ENCODE measurements around the gene ADAMTS6. TPM values are rescaled to one million over a fixed set of nuclear protein-coding genes. Genes with fewer than 3 reads are reported as not detected.

Gene ADAMTS6
- polyA plus RNA-seq, 3 donors = 0.01 TPM; not detected in 2

GRCh38 chr5:65213921-65214525 is 267.7 kb downstream of the ADAMTS6 start:
- no peaks in the 10 kb centered on the region for H3K27me3 ChIP-seq (ENCODE audit: control insufficient read depth in 2 of 2, insufficient read depth in 2 of 2, low read length in 2 of 2)
- H3K9ac ChIP-seq (ENCODE audit: insufficient read depth, low read length, poor library complexity, severe bottlenecking) = no peak overlapping the region
- no peaks in the 10 kb centered on the region for H3K36me3 ChIP-seq (replicated peaks in 1 of 2; ENCODE audit: control insufficient read depth in 1 of 2, insufficient read depth in 2 of 2, low read length in 2 of 2)
- intact Hi-C loops (cut with micrococcal nuclease) = no loop called here
- no peaks in the 10 kb centered on the region for H3K79me2 ChIP-seq (ENCODE audit: insufficient read depth, low read length)
- TF ChIP-seq CTCF (IDR thresholded peaks at IDR 0.05) = peak; percentile 9
- H3K9me3 ChIP-seq (replicated peaks in 1 of 2; ENCODE audit: control insufficient read depth in 1 of 2, insufficient read depth in 1 of 2, low read length in 2 of 2) = no peaks in the 10 kb centered on the region
- no peak overlapping the region for H3K27ac ChIP-seq (ENCODE audit: low read depth in 1 of 2, low read length in 2 of 2)
- Mint-ChIP-seq H3K27ac (peak overlapping the region in 2 of 7 donors; percentile 38 to 60), H3K27me3 (ENCODE audit: low read depth in 3 of 3) (peaks cover 0 to 4% (median 0%) of the 10 kb centered on the region in 3 donors), H3K36me3 (no peaks in the 10 kb centered on the region), H3K4me1 (no peaks in the 10 kb centered on the region), H3K9me3 (peaks cover 0 to 3% (median 0%) of the 10 kb centered on the region in 7 donors), H3K4me3 (no peak overlapping the region)
- WGBS (ENCODE audit: insufficient coverage) = 100% methylated on average over 1 of the region's 6 CpGs
- H4K20me1 ChIP-seq (ENCODE audit: insufficient read depth, low read length) = no peaks in the 10 kb centered on the region
- H3K4me3 ChIP-seq (replicated peaks in 1 of 3; ENCODE audit: low read depth in 2 of 3, low read length in 3 of 3) = no peak overlapping the region
- no peak overlapping the region for H2AFZ ChIP-seq (ENCODE audit: insufficient read depth, low read depth, low read length, poor library complexity, severe bottlenecking)
- no peaks in the 10 kb centered on the region for H3K4me1 ChIP-seq (ENCODE audit: control insufficient read depth in 1 of 2, insufficient read depth in 2 of 2, low read length in 2 of 2)
- DNase-seq = no peak
- H3K4me2 ChIP-seq (replicated peaks; ENCODE audit: extremely low read depth, low read length, poor library complexity, severe bottlenecking) = no peak overlapping the region

GRCh38 chr5:65209341-65209740 is 272.4 kb downstream of the ADAMTS6 start:
- Mint-ChIP-seq H3K4me1 (no peaks in the 10 kb centered on the region), H3K27me3 (ENCODE audit: low read depth in 3 of 3) (peaks cover 0 to 4% (median 0%) of the 10 kb centered on the region in 3 donors), H3K4me3 (no peak overlapping the region), H3K9me3 (peaks cover 0 to 3% (median 0%) of the 10 kb centered on the region in 7 donors), H3K27ac (no peak overlapping the region), H3K36me3 (no peaks in the 10 kb centered on the region)
- Histone ChIP-seq H3K27me3 (ENCODE audit: control insufficient read depth in 2 of 2, insufficient read depth in 2 of 2, low read length in 2 of 2) (no peaks in the 10 kb centered on the region), H3K4me2 (replicated peaks; ENCODE audit: extremely low read depth, low read length, poor library complexity, severe bottlenecking) (no peak overlapping the region), H3K9me3 (replicated peaks in 1 of 2; ENCODE audit: control insufficient read depth in 1 of 2, insufficient read depth in 1 of 2, low read length in 2 of 2) (no peaks in the 10 kb centered on the region), H4K20me1 (ENCODE audit: insufficient read depth, low read length) (no peaks in the 10 kb centered on the region), H3K9ac (ENCODE audit: insufficient read depth, low read length, poor library complexity, severe bottlenecking) (no peak overlapping the region), H2AFZ (ENCODE audit: insufficient read depth, low read depth, low read length, poor library complexity, severe bottlenecking) (no peak overlapping the region), H3K4me3 (replicated peaks in 1 of 3; ENCODE audit: low read depth in 2 of 3, low read length in 3 of 3) (no peak overlapping the region), H3K79me2 (ENCODE audit: insufficient read depth, low read length) (no peaks in the 10 kb centered on the region), H3K4me1 (ENCODE audit: control insufficient read depth in 1 of 2, insufficient read depth in 2 of 2, low read length in 2 of 2) (no peaks in the 10 kb centered on the region), H3K36me3 (replicated peaks in 1 of 2; ENCODE audit: control insufficient read depth in 1 of 2, insufficient read depth in 2 of 2, low read length in 2 of 2) (no peaks in the 10 kb centered on the region), H3K27ac (ENCODE audit: low read depth in 1 of 2, low read length in 2 of 2) (no peak overlapping the region)
- intact Hi-C loops (cut with micrococcal nuclease) = no loop called here
- no peak for DNase-seq
- no peak for TF ChIP-seq CTCF (IDR thresholded peaks at IDR 0.05)

Measured in CD14-positive monocyte (primary cell).